Measurements from ENCODE around the gene FER. TPM values are rescaled to one million over a fixed set of nuclear protein-coding genes. Genes with fewer than 3 reads are reported as not detected.

FER gene
- total RNA-seq, 2 experiments from 2014 or later, result 14.2 to 15.9 TPM

GRCh38 chr5:109113608-109114007 lies 365.9 kb downstream of the FER start:
- Mint-ChIP-seq H3K9me3 (no peaks in the 10 kb centered on the region), H3K4me3 (no peak overlapping the region), H3K27me3 (no peaks in the 10 kb centered on the region), H3K27ac (no peak overlapping the region), H3K4me1 (ENCODE audit: low read depth) (no peaks in the 10 kb centered on the region), H3K36me3 (ENCODE audit: low read depth) (no peaks in the 10 kb centered on the region)
- Histone ChIP-seq H3K27me3 (ENCODE audit: control insufficient read depth in 1 of 2, insufficient read depth in 2 of 2, low read length in 2 of 2) (no peaks in the 10 kb centered on the region), H3K9me3 (ENCODE audit: control insufficient read depth in 1 of 2, insufficient read depth in 1 of 2, low read length in 2 of 2) (no peaks in the 10 kb centered on the region), H3K36me3 (ENCODE audit: insufficient read depth, low read length) (no peaks in the 10 kb centered on the region), H3K27ac (ENCODE audit: low read depth in 1 of 2, low read length in 2 of 2) (no peak overlapping the region), H3K4me1 (ENCODE audit: insufficient read depth, low read length) (no peaks in the 10 kb centered on the region), H3K4me3 (ENCODE audit: low read length) (no peak overlapping the region)
- no peak for ATAC-seq (ENCODE audit: poor library complexity)
- intact Hi-C loops (cut with DNase I, micrococcal nuclease), result loop anchor here in 1 of 2 experiments (5.0 kb wide), 1 partner anchor 1044 kb away; no protein-coding TSS in a partner anchor
- ChIA-PET CTCF (no interaction called here), POLR2A (no interaction called here)
- no peak for DNase-seq
- TF ChIP-seq CTCF (IDR thresholded peaks at IDR 0.05), result no peak

- Histone ChIP-seq H3K9me3 (ENCODE audit: control insufficient read depth in 1 of 2, insufficient read depth in 1 of 2, low read length in 2 of 2) (no peaks in the 10 kb centered on the region), H3K36me3 (ENCODE audit: insufficient read depth, low read length) (no peaks in the 10 kb centered on the region), H3K4me1 (ENCODE audit: insufficient read depth, low read length) (no peaks in the 10 kb centered on the region), H3K27ac (ENCODE audit: low read depth in 1 of 2, low read length in 2 of 2) (no peak overlapping the region), H3K4me3 (ENCODE audit: low read length) (no peak overlapping the region), H3K27me3 (ENCODE audit: control insufficient read depth in 1 of 2, insufficient read depth in 2 of 2, low read length in 2 of 2) (no peaks in the 10 kb centered on the region)
- ATAC-seq (ENCODE audit: poor library complexity) (no peak), DNase-seq (no peak)
- intact Hi-C loops (cut with DNase I, micrococcal nuclease), result no loop called here
- ChIA-PET CTCF (no interaction called here), POLR2A (no interaction called here)
- no peak overlapping the region for H3K4me3 Mint-ChIP-seq
- peaks cover 12% of the 10 kb centered on the region for H3K36me3 Mint-ChIP-seq (ENCODE audit: low read depth)
- no peaks in the 10 kb centered on the region for H3K4me1 Mint-ChIP-seq (ENCODE audit: low read depth)
- no peak for TF ChIP-seq CTCF (IDR thresholded peaks at IDR 0.05)
- peaks cover 13% of the 10 kb centered on the region for H3K9me3 Mint-ChIP-seq
- no peaks in the 10 kb centered on the region for H3K27me3 Mint-ChIP-seq
- H3K27ac Mint-ChIP-seq, result no peak overlapping the region
These were observed 373.5 kb downstream of the FER start for GRCh38 chr5:109121225-109121624.

- no peak overlapping the region for H3K27ac Mint-ChIP-seq
- H3K4me3 Mint-ChIP-seq, result no peak overlapping the region
- peaks cover 10% of the 10 kb centered on the region for H3K9me3 Mint-ChIP-seq
- no peak overlapping the region for H3K4me3 ChIP-seq (ENCODE audit: low read length)
- H3K27me3 ChIP-seq (ENCODE audit: control insufficient read depth in 1 of 2, insufficient read depth in 2 of 2, low read length in 2 of 2), result no peaks in the 10 kb centered on the region
- H3K27ac ChIP-seq (ENCODE audit: low read depth in 1 of 2, low read length in 2 of 2), result no peak overlapping the region
- intact Hi-C loops (cut with DNase I, micrococcal nuclease), result no loop called here
- no peaks in the 10 kb centered on the region for H3K4me1 Mint-ChIP-seq (ENCODE audit: low read depth)
- no peaks in the 10 kb centered on the region for H3K9me3 ChIP-seq (ENCODE audit: control insufficient read depth in 1 of 2, insufficient read depth in 1 of 2, low read length in 2 of 2)
- no peaks in the 10 kb centered on the region for H3K27me3 Mint-ChIP-seq
- H3K36me3 Mint-ChIP-seq (ENCODE audit: low read depth), result peaks cover 12% of the 10 kb centered on the region
- POLR2A ChIA-PET, result no interaction called here
- CTCF ChIA-PET, result no interaction called here
- no peaks in the 10 kb centered on the region for H3K36me3 ChIP-seq (ENCODE audit: insufficient read depth, low read length)
- H3K4me1 ChIP-seq (ENCODE audit: insufficient read depth, low read length), result no peaks in the 10 kb centered on the region
- ATAC-seq (ENCODE audit: poor library complexity) (no peak), DNase-seq (no peak)
- no peak for TF ChIP-seq CTCF (IDR thresholded peaks at IDR 0.05)
These were observed 378.2 kb downstream of the FER start for GRCh38 chr5:109125755-109126429.
